H9 (cell line): Measurements from ENCODE around the gene UBLCP1. TPM values are rescaled to one million over a fixed set of nuclear protein-coding genes. Genes with fewer than 3 reads are reported as not detected.

Source experiments
- DNase-seq: peaks from one replicate; pipeline ENCODE4 v3.0.0-alpha.2; 2017
- H2AFZ ChIP-seq: one replicate; pipeline ENCODE4 v1.6.1; 2013; ENCODE audit warnings: mild to moderate bottlenecking, low read length, control low read depth, moderate library complexity
- H2AK5ac ChIP-seq: 2 replicates; pipeline ENCODE4 v1.6.1; 2013; ENCODE audit warnings: low read length, control low read depth, mixed read lengths; ENCODE audit not compliant: insufficient read length
- H2BK120ac ChIP-seq: one replicate; pipeline ENCODE4 v1.6.1; 2013; ENCODE audit warnings: low read depth, mild to moderate bottlenecking, low read length, control low read depth, inconsistent platforms; ENCODE audit not compliant: poor library complexity, severe bottlenecking
- H2BK12ac ChIP-seq: 2 replicates; pipeline ENCODE4 v1.6.1; 2013; ENCODE audit warnings: low read length, control low read depth, mixed read lengths, low read depth; ENCODE audit not compliant: insufficient read length
- H2BK15ac ChIP-seq: 2 replicates; pipeline ENCODE4 v1.6.1; 2013; ENCODE audit warnings: low read depth, low read length, control low read depth
- H2BK20ac ChIP-seq: one replicate; pipeline ENCODE4 v1.6.1; 2013; ENCODE audit warnings: low read depth, mild to moderate bottlenecking, low read length, control low read depth, inconsistent platforms; ENCODE audit not compliant: poor library complexity, severe bottlenecking
- H2BK5ac ChIP-seq: 2 replicates; pipeline ENCODE4 v1.6.1; 2013; ENCODE audit warnings: low read length, control low read depth, mixed read lengths; ENCODE audit not compliant: insufficient read length
- H3K14ac ChIP-seq: 2 replicates; pipeline ENCODE4 v1.6.1; 2013; ENCODE audit warnings: low read length, control low read depth; ENCODE audit not compliant: insufficient read depth
- H3K18ac ChIP-seq: 2 replicates; pipeline ENCODE4 v1.6.1; 2013; ENCODE audit warnings: low read depth, mild to moderate bottlenecking, mixed read lengths, low read length, control low read depth; ENCODE audit not compliant: insufficient read length
- H3K23ac ChIP-seq: 2 replicates; pipeline ENCODE4 v1.6.1; 2013; ENCODE audit warnings: low read length, control low read depth, mixed read lengths, low read depth; ENCODE audit not compliant: insufficient read length
- H3K23me2 ChIP-seq: 2 replicates; pipeline ENCODE4 v1.6.1; 2013; ENCODE audit warnings: low read depth, mild to moderate bottlenecking, mixed read lengths, low read length, control low read depth; ENCODE audit not compliant: insufficient read length, poor library complexity, severe bottlenecking
- H3K27ac ChIP-seq: 2 replicates; pipeline ENCODE4 v1.5.1; 2013; ENCODE audit warnings: low read length, control low read depth, mixed read lengths, low read depth; ENCODE audit not compliant: insufficient read length
- H3K27me3 ChIP-seq: 2 replicates; pipeline ENCODE4 v1.6.1; 2013; ENCODE audit warnings: low read length, control low read depth, inconsistent platforms; ENCODE audit not compliant: insufficient read depth
- H3K4ac ChIP-seq: 2 replicates; pipeline ENCODE4 v1.6.1; 2013; ENCODE audit warnings: low read depth, mild to moderate bottlenecking, control low read depth, inconsistent platforms, low read length, moderate library complexity
- H3K4me1 ChIP-seq: 2 replicates; pipeline ENCODE4 v1.6.1; 2013; ENCODE audit warnings: low read length, control low read depth, inconsistent platforms; ENCODE audit not compliant: insufficient read depth
- H3K4me2 ChIP-seq: 2 replicates; pipeline ENCODE4 v1.6.1; 2013; ENCODE audit warnings: low read length, control low read depth, mixed read lengths; ENCODE audit not compliant: insufficient read length, insufficient read depth
- H3K56ac ChIP-seq: 2 replicates; pipeline ENCODE4 v1.6.1; 2013; ENCODE audit warnings: low read depth, mild to moderate bottlenecking, mixed read lengths, low read length, control low read depth; ENCODE audit not compliant: insufficient read length
- H3K79me1 ChIP-seq: 2 replicates; pipeline ENCODE4 v1.6.1; 2013; ENCODE audit warnings: low read depth, mild to moderate bottlenecking, moderate library complexity, low read length, control low read depth, inconsistent platforms; ENCODE audit not compliant: insufficient read depth, poor library complexity, severe bottlenecking
- H3K79me2 ChIP-seq: 2 replicates; pipeline ENCODE4 v1.6.1; 2013; ENCODE audit warnings: low read length, control low read depth, inconsistent platforms; ENCODE audit not compliant: insufficient read depth
- H3K9ac ChIP-seq: 2 replicates; pipeline ENCODE4 v1.6.1; 2013; ENCODE audit warnings: low read length, control low read depth, mixed read lengths; ENCODE audit not compliant: insufficient read length; ENCODE audit errors: extremely low read depth
- H3K9me3 ChIP-seq: one replicate; pipeline ENCODE4 v1.6.1; 2013; ENCODE audit warnings: low read depth, low read length, inconsistent platforms; ENCODE audit not compliant: control insufficient read depth
- H3T11ph ChIP-seq: one replicate; pipeline ENCODE4 v1.6.1; 2013; ENCODE audit warnings: mild to moderate bottlenecking, low read length, control low read depth, inconsistent platforms
- H4K20me1 ChIP-seq: one replicate; pipeline ENCODE4 v1.6.1; 2013; ENCODE audit not compliant: control insufficient read depth, insufficient read length, insufficient read depth
- H4K5ac ChIP-seq: 2 replicates; pipeline ENCODE4 v1.6.1; 2013; ENCODE audit warnings: low read depth, mild to moderate bottlenecking, mixed read lengths, low read length, control low read depth; ENCODE audit not compliant: insufficient read length
- H4K8ac ChIP-seq: replicated peaks from 2 replicates; pipeline ENCODE4 v1.6.1; 2013; ENCODE audit warnings: low read length, control low read depth, mixed read lengths, low read depth; ENCODE audit not compliant: insufficient read length
- H4K91ac ChIP-seq: 2 replicates; pipeline ENCODE4 v1.6.1; 2013; ENCODE audit warnings: low read depth, mild to moderate bottlenecking, moderate library complexity, mixed read lengths, low read length, control low read depth; ENCODE audit not compliant: insufficient read length
- H3K27ac Mint-ChIP-seq, 3 experiments: 2 replicates in 2 of 3; 3 replicates in 1 of 3; pipeline ENCODE4 v1.8.0; 2020 to 2021; ENCODE audit warnings: mixed read lengths in 3 of 3, mild to moderate bottlenecking in 1 of 3, moderate library complexity in 1 of 3
- H3K27me3 Mint-ChIP-seq: 2 replicates; pipeline ENCODE4 v1.8.0; 2021; ENCODE audit warnings: low read depth, mild to moderate bottlenecking, moderate library complexity, mixed read lengths
- H3K36me3 Mint-ChIP-seq, 3 experiments: 2 replicates in 2 of 3; 3 replicates in 1 of 3; pipeline ENCODE4 v1.8.0; 2020 to 2021; ENCODE audit warnings: low read depth in 3 of 3, mixed read lengths in 3 of 3; ENCODE audit not compliant: insufficient read depth in 1 of 3
- H3K4me1 Mint-ChIP-seq, 2 experiments: 2 replicates each; pipeline ENCODE4 v1.8.0; 2020; ENCODE audit warnings: mixed read lengths in 2 of 2
- H3K4me3 Mint-ChIP-seq, 2 experiments: 2 replicates in 1 of 2; 3 replicates in 1 of 2; pipeline ENCODE4 v1.8.0; 2020 to 2021; ENCODE audit warnings: mild to moderate bottlenecking in 2 of 2, mixed read lengths in 2 of 2, moderate library complexity in 1 of 2
- H3K9me3 Mint-ChIP-seq, 2 experiments: 2 replicates in 1 of 2; 3 replicates in 1 of 2; pipeline ENCODE4 v1.8.0; 2020; ENCODE audit warnings: mild to moderate bottlenecking in 2 of 2, mixed read lengths in 2 of 2, moderate library complexity in 1 of 2
- CTCF ChIP-seq: fragments of 200-600 bp; sonication (generic); conservative IDR thresholded peaks from 3 replicates; pipeline ENCODE4 v1.8.0; 2021; ENCODE audit warnings: antibody characterized with exemption, mild to moderate bottlenecking
- WGBS: extraction: QIAGEN DNeasy Blood & Tissue Kit; methylation state at CpG from one replicate; pipeline ENCODE4 v1.1.7; 2013; ENCODE audit warnings: missing lambda C conversion rate, low lambda C conversion rate, mixed read lengths; ENCODE audit not compliant: insufficient read length; ENCODE audit errors: extremely low coverage; 5-methylcytosine and 5-hydroxymethylcytosine counted together
- total RNA-seq: library from RNA; stranded (reverse); gene quantifications from 2 replicates; pipeline ENCODE4 v1.2.1, GENCODE V29; 2021

The UBLCP1 gene
- total RNA-seq, 1 experiment from 2014 or later = 37.9 TPM

DNA sequence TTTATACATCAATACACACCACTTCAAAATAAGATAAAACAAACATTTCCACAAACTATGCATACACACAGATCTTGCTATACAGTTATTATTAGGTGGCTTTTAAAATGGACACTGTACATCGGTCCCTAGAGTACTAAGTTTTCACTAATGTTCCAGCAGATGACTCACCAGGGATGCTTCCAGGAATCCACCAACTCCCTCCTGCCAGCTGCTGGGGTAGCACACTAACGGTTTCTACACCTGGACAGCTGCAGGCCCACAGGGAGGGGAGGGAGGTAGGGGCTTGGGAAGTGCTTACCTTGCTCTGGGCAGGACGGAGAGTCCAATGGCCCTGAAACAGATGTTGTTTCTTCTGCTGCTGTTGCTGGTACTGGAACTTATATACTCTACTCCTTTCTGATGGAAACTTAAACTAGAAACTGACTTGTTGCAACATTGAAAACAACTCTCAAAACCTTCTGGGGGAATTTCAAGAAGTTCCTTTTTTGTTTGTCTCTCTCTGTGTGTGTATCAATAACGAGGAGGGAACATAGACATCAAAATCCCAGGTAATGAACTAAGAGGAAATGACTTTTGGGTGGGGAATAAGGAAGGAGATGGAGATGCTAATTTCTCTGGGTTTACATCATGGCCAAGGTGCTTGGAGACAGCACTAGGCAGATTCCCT, 67.2 kb downstream of the UBLCP1 start, which contains the start of gene IL12B:
TSS of gene IL12B (minus strand) at position 357 of the 670 bp plus-strand sequence. CDS start 3,705 bp downstream, outside the sequence.
- Histone ChIP-seq H3K79me2 (no peaks in the 10 kb centered on the region), H3T11ph (no peak within 1 kb of the TSS), H3K79me1 (no peaks in the 10 kb centered on the region), H3K14ac (no peak within 1 kb of the TSS), H3K23ac (no peak within 1 kb of the TSS), H3K18ac (no peak within 1 kb of the TSS), H3K4ac (no peak within 1 kb of the TSS), H2BK12ac (no peak within 1 kb of the TSS), H3K9me3 (no peaks in the 10 kb centered on the region), H2AFZ (no peak within 1 kb of the TSS), H3K4me1 (no peaks in the 10 kb centered on the region), H3K27ac (no peak within 1 kb of the TSS), H2BK20ac (no peak within 1 kb of the TSS), H3K4me2 (peak within 1 kb of the TSS; percentile 77), H4K91ac (no peak within 1 kb of the TSS), H2AK5ac (no peak within 1 kb of the TSS), H2BK5ac (no peak within 1 kb of the TSS), H2BK120ac (no peak within 1 kb of the TSS), H4K20me1 (no peaks in the 10 kb centered on the region), H3K9ac (no peak within 1 kb of the TSS), H4K8ac (no peak within 1 kb of the TSS), H3K27me3 (no peaks in the 10 kb centered on the region), H3K56ac (no peak within 1 kb of the TSS), H2BK15ac (no peak within 1 kb of the TSS), H4K5ac (no peak within 1 kb of the TSS), H3K23me2 (peaks cover 5% of the 10 kb centered on the region)
- no peak for TF ChIP-seq CTCF
- H3K9me3 Mint-ChIP-seq = no peaks in the 10 kb centered on the region; a peak in 1 of 5 replicates
- no peak for DNase-seq
- H3K27ac Mint-ChIP-seq = no peak within 1 kb of the TSS; a peak in 1 of 7 replicates
- H3K4me3 Mint-ChIP-seq = peak within 1 kb of the TSS; percentile 70 to 81
- WGBS = no CpG with 5 or more reads among the region's 4 CpGs
- H3K27me3 Mint-ChIP-seq = peaks cover 19% of the 10 kb centered on the region
- H3K36me3 Mint-ChIP-seq = no peaks in the 10 kb centered on the region
- peaks cover 0 to 6% of the 10 kb centered on the region in 2 experiments; a peak in 2 of 4 replicates for H3K4me1 Mint-ChIP-seq
